Osteocyte (in vitro differentiated cells): ENCODE results near the gene CCDC106. TPM values are rescaled to one million over a fixed set of nuclear protein-coding genes. Genes with fewer than 3 reads are reported as not detected.

Experiments
- DNase-seq: peaks from one replicate; pipeline ENCODE4 v3.0.0; 2021; ENCODE audit warnings: mixed read lengths; ENCODE audit not compliant: unreplicated experiment; ENCODE audit errors: extremely low spot score
- H3K27ac Mint-ChIP-seq: one replicate; pipeline ENCODE4 v1.8.0; 2021; ENCODE audit warnings: mild to moderate bottlenecking, mixed read lengths; ENCODE audit not compliant: unreplicated experiment
- H3K27me3 Mint-ChIP-seq: one replicate; pipeline ENCODE4 v1.8.0; 2021; ENCODE audit warnings: mixed read lengths; ENCODE audit not compliant: unreplicated experiment
- H3K36me3 Mint-ChIP-seq: one replicate; pipeline ENCODE4 v1.8.0; 2021; ENCODE audit warnings: mixed read lengths; ENCODE audit not compliant: unreplicated experiment
- H3K4me1 Mint-ChIP-seq: one replicate; pipeline ENCODE4 v1.8.0; 2021; ENCODE audit warnings: mixed read lengths; ENCODE audit not compliant: unreplicated experiment
- H3K4me3 Mint-ChIP-seq: one replicate; pipeline ENCODE4 v1.8.0; 2021; ENCODE audit warnings: mild to moderate bottlenecking, moderate library complexity, mixed read lengths; ENCODE audit not compliant: unreplicated experiment
- H3K9me3 Mint-ChIP-seq: one replicate; pipeline ENCODE4 v1.8.0; 2021; ENCODE audit warnings: mixed read lengths; ENCODE audit not compliant: unreplicated experiment
- CTCF ChIP-seq: fragments of 200-600 bp; sonication (generic); IDR thresholded peaks from 2 replicates; pipeline ENCODE4 v1.5.0; 2021; ENCODE audit warnings: antibody characterized with exemption, mild to moderate bottlenecking, moderate library complexity
- total RNA-seq: library from RNA; stranded (reverse); gene quantifications from 2 replicates; pipeline ENCODE4 v1.2.1, GENCODE V29; 2021

The CCDC106 gene
- total RNA-seq, 1 donor from 2014 or later, result 25.9 TPM

- H3K4me1 Mint-ChIP-seq, result peaks cover 59% of the 10 kb centered on the region
These were observed 6.4 kb upstream of the CCDC106 start for GRCh38 chr19:55641426-55642152.

GRCh38 chr19:55642153-55643002, 5.6 kb upstream of the CCDC106 start:
- no peak for DNase-seq
- Mint-ChIP-seq H3K4me1 (peaks cover 58% of the 10 kb centered on the region), H3K4me3 (peak overlapping the region; percentile 93), H3K27me3 (no peaks in the 10 kb centered on the region), H3K9me3 (no peaks in the 10 kb centered on the region), H3K27ac (peak overlapping the region; percentile 96), H3K36me3 (peaks cover 10% of the 10 kb centered on the region)
- TF ChIP-seq CTCF, result no peak

More at GRCh38 chr19:55641426-55642152, 6.4 kb upstream of the CCDC106 start:
- no peaks in the 10 kb centered on the region for H3K27me3 Mint-ChIP-seq
- H3K27ac Mint-ChIP-seq, result peak overlapping the region; percentile 90
- no peaks in the 10 kb centered on the region for H3K9me3 Mint-ChIP-seq
- DNase-seq, result no peak
- H3K4me3 Mint-ChIP-seq, result peak overlapping the region; percentile 91
- peaks cover 8% of the 10 kb centered on the region for H3K36me3 Mint-ChIP-seq
- TF ChIP-seq CTCF, result no peak

- H3K4me3 Mint-ChIP-seq, result peak within 1 kb of the TSS; percentile 93
- peaks cover 9% of the 10 kb centered on the region for H3K36me3 Mint-ChIP-seq
- peaks cover 56% of the 10 kb centered on the region for H3K4me1 Mint-ChIP-seq
- no peaks in the 10 kb centered on the region for H3K9me3 Mint-ChIP-seq
- H3K27ac Mint-ChIP-seq, result peak within 1 kb of the TSS; percentile 96
- peak; percentile 90 for DNase-seq
- no peaks in the 10 kb centered on the region for H3K27me3 Mint-ChIP-seq
- TF ChIP-seq CTCF, result no peak
These were observed 4.8 kb upstream of the CCDC106 start, which contains the start of gene ZNF581 for GRCh38 chr19:55643003-55643886. Gene ZNF581, plus strand, starts transcription at chr19:55643649. Its CDS starts 923 bp downstream, at chr19:55644572.

GRCh38 chr19:55643887-55644176, 4.2 kb upstream of the CCDC106 start:
- Mint-ChIP-seq H3K4me3 (peak overlapping the region; percentile 93), H3K9me3 (no peaks in the 10 kb centered on the region), H3K36me3 (peaks cover 7% of the 10 kb centered on the region), H3K27ac (peak overlapping the region; percentile 78), H3K27me3 (no peaks in the 10 kb centered on the region), H3K4me1 (peaks cover 57% of the 10 kb centered on the region)
- DNase-seq, result no peak
- TF ChIP-seq CTCF, result no peak
